IPS-18c (cell line): ENCODE results near the gene ABHD8.
"Not testable (repeated sequence)": the region's sequence is repeated elsewhere in the genome, so short reads cannot be mapped to it uniquely, and the experiment has no call there.

ENCODE experiments used
- H3K4me3 ChIP-seq: 2 replicates; pipeline ENCODE4 v1.7.0; 2013; ENCODE audit warnings: low read depth, mild to moderate bottlenecking, low read length, moderate library complexity; ENCODE audit not compliant: insufficient read depth
- H3K9me3 ChIP-seq: one replicate; pipeline ENCODE4 v1.6.1; 2013; ENCODE audit warnings: mild to moderate bottlenecking, low read length, moderate library complexity; ENCODE audit not compliant: control insufficient read depth, insufficient read depth

ABHD8 gene

GRCh38 chr19:17309198-17309964, 6.2 kb upstream of the ABHD8 start, which contains the start of gene DDA1:
DDA1 (plus strand) TSS chr19:17309563; CDS start chr19:17309655, 92 bp downstream.
- Histone ChIP-seq H3K9me3 (peaks cover 4% of the 10 kb centered on the region), H3K4me3 (peak within 1 kb of the TSS; percentile 84)

DNA sequence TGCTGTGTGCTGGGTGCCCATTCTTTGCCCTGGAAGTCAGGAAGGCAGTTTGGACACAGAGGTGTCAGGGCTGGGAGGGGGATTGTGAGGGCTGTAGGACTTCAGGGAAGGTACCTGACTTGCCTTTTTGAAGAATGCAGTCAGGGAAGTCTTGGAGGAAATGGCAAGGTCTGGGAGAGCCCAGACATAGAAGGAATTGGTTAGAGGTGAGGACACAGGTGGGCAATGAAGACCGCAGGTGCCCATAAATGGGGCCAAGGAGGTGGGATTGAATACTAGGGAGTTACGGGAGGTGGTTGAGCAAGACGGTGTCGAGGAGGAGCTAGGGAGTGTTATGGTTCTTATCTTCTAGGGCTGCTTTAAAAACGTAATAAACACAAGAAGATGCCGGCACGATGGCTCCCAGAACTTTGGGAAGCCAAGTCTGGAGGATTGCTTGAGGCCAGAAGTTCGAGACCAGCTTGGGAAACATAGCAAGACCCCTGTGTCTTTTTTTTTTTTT, 4.7 kb upstream of the ABHD8 start:
- no peak overlapping the region for H3K4me3 ChIP-seq
- peaks cover 4% of the 10 kb centered on the region for H3K9me3 ChIP-seq

- Histone ChIP-seq H3K9me3 (peaks cover 4% of the 10 kb centered on the region), H3K4me3 (peak overlapping the region; percentile 85)
These were observed 3.1 kb upstream of the ABHD8 start for GRCh38 chr19:17306285-17306714.

DNA sequence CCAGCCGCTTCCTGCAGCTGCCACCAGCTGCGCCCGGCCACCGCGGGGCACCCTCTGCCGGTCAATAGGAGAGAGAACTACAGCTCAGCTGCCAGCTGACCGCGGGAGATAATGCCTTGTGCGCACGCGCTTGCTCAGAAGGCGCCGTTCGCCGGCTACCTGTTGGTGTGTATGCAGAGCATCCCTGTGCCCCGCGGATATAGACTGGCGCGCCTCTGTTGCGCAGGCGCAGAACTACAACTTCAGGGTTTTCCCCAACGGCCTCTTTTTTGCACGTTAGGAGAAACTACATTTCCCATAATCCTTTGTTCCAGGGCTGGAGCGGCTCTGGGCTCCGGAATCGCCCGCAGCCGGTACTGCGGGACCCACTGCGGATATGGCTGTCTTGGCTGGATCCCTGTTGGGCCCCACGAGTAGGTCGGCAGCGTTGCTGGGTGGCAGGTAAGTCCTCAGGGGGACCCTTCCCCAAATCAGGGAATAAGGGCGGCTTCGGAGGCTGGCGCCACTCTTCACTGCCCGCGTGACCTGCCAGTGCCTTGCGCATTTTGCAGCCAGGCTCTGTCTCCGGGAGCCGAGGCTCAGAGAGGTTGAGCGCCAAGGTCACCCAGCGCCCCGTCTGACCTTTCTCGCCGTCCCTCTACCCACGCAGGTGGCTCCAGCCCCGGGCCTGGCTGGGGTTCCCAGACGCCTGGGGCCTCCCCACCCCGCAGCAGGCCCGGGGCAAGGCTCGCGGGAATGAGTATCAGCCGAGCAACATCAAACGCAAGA, 2.5 kb upstream of the ABHD8 start, which contains the start of gene MRPL34:
TSS of gene MRPL34 (plus strand) at position 356 of the 768 bp plus-strand sequence. CDS start at position 377, 21 bp downstream.
- Histone ChIP-seq H3K9me3 (peaks cover 4% of the 10 kb centered on the region), H3K4me3 (peak within 1 kb of the TSS; percentile 85)

DNA sequence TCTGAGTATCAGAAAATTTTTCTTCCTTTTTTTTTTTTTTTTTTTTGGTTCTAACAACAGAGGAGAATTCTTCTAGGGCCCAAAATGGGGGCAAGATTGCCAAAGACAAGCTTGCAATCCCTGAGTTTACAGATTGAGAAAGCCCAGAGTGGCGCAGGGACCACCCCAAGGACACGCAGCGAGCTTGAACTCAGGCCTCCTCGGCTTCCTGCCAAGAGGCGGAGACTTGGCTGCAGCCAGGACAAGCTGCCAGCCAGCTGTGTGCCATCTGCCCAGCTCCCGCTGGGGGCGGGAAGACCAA, 1.9 kb upstream of the ABHD8 start:
- H3K4me3 ChIP-seq, result peak overlapping the region; percentile 34; the same call in 1 of the 2 replicates
- H3K9me3 ChIP-seq, result peaks cover 4% of the 10 kb centered on the region

DNA sequence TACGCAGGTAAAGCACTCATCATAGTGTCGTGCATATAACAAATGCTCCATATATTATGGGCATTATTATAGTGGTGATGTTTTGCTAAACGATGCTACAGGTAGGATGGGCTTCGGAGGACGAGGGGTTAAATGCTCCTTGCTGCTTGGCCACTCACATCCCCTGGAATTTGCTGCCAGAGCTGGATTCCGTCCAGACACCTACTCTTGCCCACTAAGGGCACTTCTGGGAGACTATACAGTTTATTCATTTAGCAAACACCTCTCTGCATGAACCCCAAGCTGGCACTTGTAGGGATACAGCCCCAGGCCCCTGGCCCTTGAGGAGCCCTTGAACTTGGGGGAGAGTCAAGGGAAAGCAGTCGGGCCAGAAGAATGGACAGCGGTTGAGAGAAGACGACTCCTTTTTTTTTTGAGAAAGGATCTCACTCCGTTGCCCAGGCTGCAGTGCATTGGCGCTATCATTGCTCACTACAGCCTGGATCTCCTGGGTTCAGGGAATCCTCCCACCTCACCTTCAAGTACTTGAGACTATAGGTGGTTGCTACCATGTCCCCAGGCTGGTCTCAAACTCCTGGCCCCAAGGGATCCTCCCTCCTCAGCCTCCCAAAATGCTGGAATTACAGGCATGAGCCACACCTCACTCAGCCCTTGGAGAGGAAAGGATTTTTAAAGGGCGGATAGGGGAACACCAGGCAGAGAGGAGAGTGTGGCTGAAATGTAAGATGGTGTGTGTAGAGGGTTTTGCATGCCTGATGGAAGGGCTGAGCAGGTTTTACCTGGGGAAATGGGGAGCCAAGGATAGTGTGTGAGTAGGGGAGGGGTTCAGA, 1.4 kb upstream of the ABHD8 start:
- H3K4me3 ChIP-seq, result peak overlapping the region; percentile 34; the same call in 1 of the 2 replicates
- no peaks in the 10 kb centered on the region for H3K9me3 ChIP-seq

GRCh38 chr19:17303940-17304267, 679 bp upstream of the ABHD8 start:
- Histone ChIP-seq H3K4me3 (no peak overlapping the region), H3K9me3 (no peaks in the 10 kb centered on the region)

DNA sequence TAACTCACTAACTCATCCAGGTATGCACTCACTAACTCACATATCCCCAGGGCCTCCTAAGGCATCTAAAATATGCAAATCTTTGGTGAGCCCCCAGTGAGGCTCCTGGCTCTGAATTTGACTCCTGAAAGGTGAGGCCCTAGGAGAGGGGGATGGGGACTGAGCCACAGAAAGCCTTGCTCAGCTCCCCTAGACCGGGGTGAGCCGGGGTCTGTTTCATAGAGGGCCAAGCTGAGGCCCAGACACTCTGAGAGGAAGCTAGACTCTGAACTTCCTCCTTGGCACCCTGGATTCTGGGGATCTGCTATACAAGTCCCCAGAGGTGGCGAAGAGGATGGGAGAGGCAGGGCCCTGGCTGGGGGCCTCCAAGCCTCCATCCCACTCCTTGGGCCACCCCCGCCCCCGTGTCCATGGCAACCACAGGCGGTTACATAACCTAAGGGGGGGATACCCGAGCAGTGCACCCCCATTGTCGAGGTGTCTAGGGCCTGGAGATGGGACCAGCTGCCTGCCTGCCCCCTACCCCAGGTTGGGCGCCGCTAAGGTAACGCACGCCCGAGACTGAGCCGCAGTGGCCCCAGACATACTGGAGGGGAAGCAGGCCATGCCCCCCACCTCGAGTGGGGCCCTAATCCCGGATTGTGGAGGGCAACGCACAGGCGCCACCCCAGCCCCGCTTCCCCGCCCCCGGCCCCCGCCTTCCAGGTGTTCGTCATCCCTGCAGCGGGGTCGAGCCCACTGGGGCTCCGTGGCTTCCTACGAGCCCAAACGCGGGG, 646 bp downstream of the ABHD8 start:
- peak overlapping the region; percentile 59 for H3K4me3 ChIP-seq

DNA sequence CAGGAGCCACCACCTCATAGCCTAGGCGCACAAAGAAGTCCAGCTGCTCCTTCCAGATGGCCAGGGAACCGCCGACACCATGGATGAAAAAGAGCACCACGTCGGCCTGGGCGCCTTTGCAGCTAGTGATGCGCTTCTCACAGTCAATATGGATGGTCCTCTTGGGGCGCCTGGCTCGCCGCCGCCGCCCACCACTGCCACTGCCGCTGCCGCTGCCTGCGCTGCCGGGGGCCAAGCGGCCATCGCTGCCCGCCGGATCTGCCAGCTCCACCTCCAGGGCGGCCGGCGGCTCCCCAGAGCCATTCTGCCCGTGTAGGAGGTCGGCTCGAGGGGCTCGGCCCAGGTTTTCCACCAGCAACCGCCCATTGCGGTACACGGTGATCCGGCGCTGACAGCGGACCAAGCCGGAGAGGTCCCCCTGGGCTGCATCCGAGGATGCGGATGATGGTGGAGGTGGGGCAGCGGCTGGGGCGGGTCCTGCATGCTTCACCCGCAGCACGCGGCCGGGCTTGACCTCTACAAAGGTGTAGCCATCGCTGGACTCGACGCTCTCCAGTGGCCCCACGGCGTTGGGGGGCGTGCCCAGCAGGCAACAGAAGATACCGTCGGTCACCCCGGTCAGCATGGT, 2.1 kb downstream of the ABHD8 start:
- no peaks in the 10 kb centered on the region for H3K9me3 ChIP-seq
- H3K4me3 ChIP-seq, result no peak overlapping the region

More for the DNA sequence above, 646 bp downstream of the ABHD8 start:
- H3K9me3 ChIP-seq, result no peaks in the 10 kb centered on the region

DNA sequence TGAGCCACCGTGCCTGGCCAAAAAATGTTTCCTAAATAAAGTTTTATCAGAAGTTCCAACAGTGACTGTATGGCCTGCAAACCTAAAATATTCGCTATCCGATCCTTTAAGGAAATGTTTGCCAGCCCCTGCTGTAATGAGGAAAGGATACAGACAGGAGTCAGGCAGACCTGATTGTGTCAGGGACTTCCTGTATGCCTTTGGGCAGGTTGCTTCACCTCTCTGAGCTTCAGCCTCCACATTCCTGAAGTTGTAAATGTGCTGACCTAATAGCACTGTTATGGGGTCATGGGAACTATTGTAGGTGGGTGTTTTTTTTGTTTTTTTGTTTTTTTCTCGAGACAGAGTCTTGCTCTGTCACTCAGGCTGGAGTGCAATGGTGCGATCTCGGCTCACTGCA, 6.2 kb downstream of the ABHD8 start:
- Histone ChIP-seq H3K9me3 (no peaks in the 10 kb centered on the region), H3K4me3 (no peak overlapping the region)

GRCh38 chr19:17296273-17296672, 7.0 kb downstream of the ABHD8 start:
- H3K4me3 ChIP-seq, result no peak overlapping the region
- no peaks in the 10 kb centered on the region for H3K9me3 ChIP-seq

DNA sequence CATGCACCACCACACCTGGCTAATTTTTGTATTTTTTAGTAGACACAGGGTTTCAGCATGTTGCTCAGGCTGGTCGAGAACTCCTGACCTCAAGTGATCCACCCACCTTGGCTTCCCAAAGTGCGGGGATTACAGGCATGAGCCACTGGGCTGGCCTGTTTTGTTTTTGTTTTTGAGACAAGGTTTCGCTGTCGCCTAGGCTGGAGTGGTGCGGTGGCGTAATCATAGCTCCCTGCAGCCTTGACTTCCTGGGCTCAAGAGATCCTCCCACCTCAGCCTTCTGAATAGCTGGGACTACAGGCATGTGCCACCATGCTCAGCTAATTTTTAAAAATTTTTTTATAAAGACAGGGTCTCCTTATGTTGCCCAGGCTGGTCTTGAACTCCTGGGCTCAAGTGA, 7.7 kb downstream of the ABHD8 start:
- not testable (repeated sequence) for H3K4me3 ChIP-seq, H3K9me3 ChIP-seq

- Histone ChIP-seq H3K9me3 (no peaks in the 10 kb centered on the region), H3K4me3 (peak overlapping the region; percentile 28; the same call in 1 of the 2 replicates)
These were observed 9.0 kb downstream of the ABHD8 start for GRCh38 chr19:17294051-17294891.

- Histone ChIP-seq H3K9me3 (no peaks in the 10 kb centered on the region), H3K4me3 (peak overlapping the region; percentile 28)
These were observed 9.6 kb downstream of the ABHD8 start for GRCh38 chr19:17293605-17294004.

DNA sequence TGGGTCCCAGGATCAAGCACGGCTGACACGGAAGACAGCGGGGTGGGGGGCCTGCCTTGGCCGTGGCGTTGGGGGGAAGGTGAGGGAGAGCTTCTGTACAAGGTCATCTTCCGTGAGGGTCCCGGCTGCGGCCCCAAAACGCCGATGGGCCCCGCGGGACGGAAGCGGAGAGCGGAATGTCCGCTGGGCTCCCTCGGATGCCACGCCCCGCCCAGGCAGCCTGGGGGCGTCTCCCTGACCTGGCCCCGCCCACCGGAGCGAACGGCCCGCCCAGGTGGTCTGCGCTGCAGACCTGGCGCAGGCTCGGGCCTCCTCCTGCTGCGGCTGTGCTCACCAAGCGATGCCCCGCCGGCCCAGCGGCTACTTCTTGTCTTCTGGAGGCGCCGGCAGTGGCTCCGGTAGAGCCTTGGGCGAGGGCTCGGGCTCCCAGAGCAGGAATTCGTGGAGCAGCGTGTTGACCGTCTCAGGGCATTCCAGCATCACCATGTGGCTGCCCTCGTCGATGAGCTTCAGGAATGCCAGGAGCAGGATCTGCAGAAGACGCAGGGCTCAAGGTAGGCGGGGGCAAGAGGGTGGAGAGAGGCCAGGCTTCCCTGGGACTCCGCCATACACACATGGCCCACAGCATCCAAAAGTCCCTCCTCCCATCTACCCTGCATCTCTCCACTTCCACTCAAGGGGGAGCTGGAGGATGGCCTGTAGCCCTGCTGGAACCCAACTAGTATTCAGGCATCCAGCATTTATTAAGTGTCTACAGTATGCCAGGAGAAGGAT, 10.7 kb downstream of the ABHD8 start:
- peak overlapping the region; percentile 67 for H3K4me3 ChIP-seq
- no peaks in the 10 kb centered on the region for H3K9me3 ChIP-seq
